HG03439 (cell line): Measurements from ENCODE around the gene KRT31.
"Not testable (repeated sequence)": the region's sequence is repeated elsewhere in the genome, so short reads cannot be mapped to it uniquely, and the experiment has no call there.

Experiments used
- ATAC-seq: cut with Tn5 transposase; IDR thresholded peaks from one replicate; pipeline ENCODE4 v1.9.1; 2021; ENCODE audit warnings: mild to moderate bottlenecking, moderate library complexity; ENCODE audit not compliant: unreplicated experiment

The KRT31 gene

GRCh38 chr17:41396996-41397660, at the start of gene KRT31:
Gene KRT31, minus strand, starts transcription at chr17:41397608. Its CDS starts 69 bp downstream, at chr17:41397539.
- no peak for ATAC-seq

- no peak for ATAC-seq
Observed at GRCh38 chr17:41446806-41447205, 49.4 kb upstream of the KRT31 start.

GRCh38 chr17:41444640-41445039, 47.2 kb upstream of the KRT31 start:
- no peak for ATAC-seq

GRCh38 chr17:41444186-41444585, 46.8 kb upstream of the KRT31 start:
- no peak for ATAC-seq

- no peak for ATAC-seq
Observed at GRCh38 chr17:41442739-41443138, 45.3 kb upstream of the KRT31 start.

GRCh38 chr17:41440531-41441033, 43.2 kb upstream of the KRT31 start, which contains the start of gene KRT38:
Gene KRT38, minus strand, starts transcription at chr17:41440983. Its CDS starts 62 bp downstream, at chr17:41440921.
- no peak for ATAC-seq

GRCh38 chr17:41439375-41439774, 42.0 kb upstream of the KRT31 start:
- ATAC-seq, result no peak

GRCh38 chr17:41437769-41438168, 40.4 kb upstream of the KRT31 start:
- no peak for ATAC-seq

- ATAC-seq, result no peak
Observed at GRCh38 chr17:41437254-41437653, 39.8 kb upstream of the KRT31 start.

GRCh38 chr17:41434415-41434814, 37.0 kb upstream of the KRT31 start:
- ATAC-seq, result no peak

- no peak for ATAC-seq
Observed at GRCh38 chr17:41434005-41434404, 36.6 kb upstream of the KRT31 start.

GRCh38 chr17:41433586-41433985, 36.2 kb upstream of the KRT31 start:
- ATAC-seq, result no peak

GRCh38 chr17:41430376-41430775, 33.0 kb upstream of the KRT31 start:
- ATAC-seq, result not testable (repeated sequence)

GRCh38 chr17:41429667-41430066, 32.3 kb upstream of the KRT31 start:
- no peak for ATAC-seq

- ATAC-seq, result no peak
Observed at GRCh38 chr17:41428591-41429291, 31.3 kb upstream of the KRT31 start.

GRCh38 chr17:41424111-41424635, 26.8 kb upstream of the KRT31 start, which contains the start of gene KRT37:
Gene KRT37, minus strand, starts transcription at chr17:41424585. Its CDS starts 62 bp downstream, at chr17:41424523.
- no peak for ATAC-seq

GRCh38 chr17:41422586-41422985, 25.2 kb upstream of the KRT31 start:
- not testable (repeated sequence) for ATAC-seq

GRCh38 chr17:41421617-41422016, 24.2 kb upstream of the KRT31 start:
- ATAC-seq, result no peak

- no peak for ATAC-seq
Observed at GRCh38 chr17:41421116-41421515, 23.7 kb upstream of the KRT31 start.

- no peak for ATAC-seq
Observed at GRCh38 chr17:41420134-41420533, 22.7 kb upstream of the KRT31 start.

- ATAC-seq, result no peak
Observed at GRCh38 chr17:41419716-41420115, 22.3 kb upstream of the KRT31 start.
